ENCODE data around the gene CUX1.
"Not testable (repeated sequence)": the region's sequence is repeated elsewhere in the genome, so short reads cannot be mapped to it uniquely, and the experiment has no call there.

Gene CUX1

GRCh38 chr7:101985057-101985902 lies 167.9 kb downstream of the CUX1 start:
- no peak for DNase-seq (ENCODE audit: low read depth)

GRCh38 chr7:101985903-101986734 lies 168.7 kb downstream of the CUX1 start:
- no peak for DNase-seq (ENCODE audit: low read depth)

- no peak for DNase-seq (ENCODE audit: low read depth)
Observed at GRCh38 chr7:101987494-101987893, 170.1 kb downstream of the CUX1 start.

- not testable (repeated sequence) for DNase-seq (ENCODE audit: low read depth)
Observed at GRCh38 chr7:101988060-101988459, 170.6 kb downstream of the CUX1 start.

GRCh38 chr7:101988513-101988912 lies 171.1 kb downstream of the CUX1 start:
- no peak for DNase-seq (ENCODE audit: low read depth)

- DNase-seq (ENCODE audit: low read depth), result no peak
Observed at GRCh38 chr7:101989101-101989500, 171.7 kb downstream of the CUX1 start.

DNA sequence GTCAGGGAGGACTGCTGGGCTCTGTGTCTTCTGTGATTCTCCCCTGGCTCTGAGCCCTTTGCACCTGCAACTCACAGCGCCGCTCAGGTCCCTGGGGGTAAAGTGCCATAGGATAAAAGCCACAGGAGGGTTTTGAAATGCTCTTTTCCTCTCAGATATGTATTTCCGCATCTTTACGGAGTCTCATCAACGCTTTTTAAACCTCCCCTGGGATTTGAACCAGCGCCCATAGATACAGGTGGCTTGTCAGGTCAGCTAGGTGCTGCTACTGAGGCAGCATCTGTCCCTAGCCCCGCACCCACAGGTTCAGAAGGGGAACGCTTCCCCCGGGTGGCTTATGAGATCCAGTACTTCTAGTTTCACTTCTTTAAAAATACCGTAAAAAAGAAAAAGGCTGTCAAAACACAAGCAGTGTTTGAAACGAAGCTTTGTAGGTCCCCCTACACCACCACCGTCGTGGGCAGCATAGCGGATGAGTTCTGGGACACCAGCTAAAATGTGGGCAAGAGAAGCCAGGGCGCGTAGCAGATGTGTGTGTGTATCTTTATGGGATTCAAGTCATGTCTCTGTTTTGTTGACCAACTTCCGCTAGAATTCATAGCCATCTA lies 173.5 kb downstream of the CUX1 start:
- no peak for DNase-seq (ENCODE audit: low read depth)

DNA sequence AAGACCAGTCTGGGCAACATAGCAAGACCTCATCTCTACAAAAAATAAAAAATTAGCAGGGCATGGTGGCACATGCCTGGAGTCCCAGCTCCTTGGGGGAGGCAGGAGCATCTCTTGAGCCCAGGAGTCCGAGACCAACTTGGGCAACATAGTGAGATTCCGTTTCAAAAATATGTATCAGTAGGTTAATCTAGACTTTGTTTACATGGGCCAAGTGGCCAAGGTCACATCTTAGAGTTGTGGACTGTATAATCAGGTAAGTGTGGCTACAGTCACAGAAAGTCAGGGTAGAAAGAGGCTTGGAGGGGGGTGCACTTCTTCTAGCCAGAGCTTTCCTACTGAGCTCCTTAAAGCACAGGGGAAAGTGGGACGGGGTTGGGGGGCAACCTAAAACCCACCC lies 174.4 kb downstream of the CUX1 start:
- no peak for DNase-seq (ENCODE audit: low read depth)

DNA sequence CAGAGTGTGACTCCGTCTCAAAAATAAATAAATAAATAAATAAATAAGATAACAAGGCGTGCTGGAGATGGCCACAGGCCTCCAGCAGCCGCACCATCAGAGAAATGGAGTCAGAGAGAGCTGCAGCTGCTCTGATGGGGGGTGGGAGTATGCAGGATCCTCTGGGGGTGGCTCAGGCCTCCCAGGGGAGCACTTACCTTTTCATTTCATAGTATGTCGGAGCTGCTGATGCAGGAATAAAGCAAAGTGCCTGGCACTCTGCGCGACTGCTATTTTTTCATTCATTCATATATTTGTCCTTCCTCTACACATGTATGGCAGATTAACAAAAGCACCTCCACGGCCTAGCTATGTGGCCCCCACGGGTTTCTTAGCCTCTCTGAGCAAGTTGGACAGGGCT lies 175.9 kb downstream of the CUX1 start:
- DNase-seq (ENCODE audit: low read depth), result no peak

- DNase-seq (ENCODE audit: low read depth), result no peak
Observed at GRCh38 chr7:101995121-101995520, 177.7 kb downstream of the CUX1 start.

- DNase-seq (ENCODE audit: low read depth), result no peak
Observed at GRCh38 chr7:101996131-101996691, 178.8 kb downstream of the CUX1 start.

GRCh38 chr7:101996876-101997275 lies 179.4 kb downstream of the CUX1 start:
- no peak for DNase-seq (ENCODE audit: low read depth)

DNA sequence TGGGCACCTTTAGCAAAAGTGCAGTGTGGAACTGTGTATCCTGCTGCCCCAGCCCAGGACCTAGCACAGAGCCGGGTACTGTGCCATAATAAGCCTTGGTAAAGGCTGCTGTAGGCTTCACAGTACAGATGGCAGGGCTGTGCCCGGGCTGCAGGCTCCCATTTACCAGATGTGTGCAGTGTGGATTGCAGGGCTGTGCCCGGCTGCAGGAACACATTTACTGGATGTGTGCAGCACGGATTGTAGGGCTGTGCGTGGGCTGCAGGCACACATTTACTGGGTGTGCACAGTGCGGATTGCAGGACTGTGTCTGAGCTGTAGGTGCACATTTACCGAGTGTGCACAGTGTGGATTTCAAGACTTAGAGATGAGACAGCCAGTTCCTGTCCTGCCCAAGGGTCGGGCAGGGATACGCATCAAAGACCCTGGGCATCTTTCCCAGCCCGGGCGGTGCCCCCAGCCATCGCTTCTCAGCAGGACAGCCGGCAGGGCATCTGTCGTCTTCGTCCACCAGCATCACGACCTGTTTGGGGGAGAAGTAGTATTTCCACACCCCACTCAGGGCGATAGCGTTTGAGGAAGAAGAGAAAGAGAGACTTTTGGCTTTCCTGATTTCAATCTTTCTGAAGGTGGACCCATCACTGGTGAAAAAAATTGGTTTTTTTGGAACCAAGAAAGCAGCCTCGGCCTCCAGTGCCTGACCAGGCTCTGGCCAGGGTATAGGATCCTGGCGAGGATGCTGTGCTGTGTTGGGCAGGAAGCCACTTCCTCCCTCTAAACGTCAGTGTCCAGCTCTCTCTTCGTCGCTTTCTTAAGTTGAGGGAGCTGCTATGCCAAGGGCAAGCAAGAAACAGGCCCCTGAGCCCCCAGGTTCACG lies 180.8 kb downstream of the CUX1 start:
- no peak for DNase-seq (ENCODE audit: low read depth)

- DNase-seq (ENCODE audit: low read depth), result no peak
Observed at GRCh38 chr7:101998906-101999240, 181.4 kb downstream of the CUX1 start.

DNA sequence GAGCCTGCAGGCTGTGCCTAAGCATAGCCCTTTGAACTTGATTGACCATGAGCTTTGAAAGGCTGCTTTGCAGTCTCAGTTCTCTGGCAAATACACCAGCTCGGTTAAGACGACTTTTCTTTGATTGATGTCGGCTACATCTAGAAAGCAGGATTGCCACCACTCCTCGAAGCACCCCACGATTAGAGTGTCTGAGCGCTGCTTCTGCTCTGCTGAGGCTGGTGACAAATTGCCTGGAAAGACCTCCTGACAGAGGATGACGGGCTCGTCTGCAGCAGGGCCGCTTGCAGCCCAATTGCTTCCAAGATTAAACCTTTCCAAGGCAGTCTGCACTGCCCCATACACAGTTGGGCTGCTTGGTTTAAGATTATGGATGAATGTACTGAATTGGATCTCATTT lies 182.0 kb downstream of the CUX1 start:
- no peak for DNase-seq (ENCODE audit: low read depth)

- DNase-seq (ENCODE audit: low read depth), result no peak
Observed at GRCh38 chr7:102000123-102000522, 182.7 kb downstream of the CUX1 start.

DNA sequence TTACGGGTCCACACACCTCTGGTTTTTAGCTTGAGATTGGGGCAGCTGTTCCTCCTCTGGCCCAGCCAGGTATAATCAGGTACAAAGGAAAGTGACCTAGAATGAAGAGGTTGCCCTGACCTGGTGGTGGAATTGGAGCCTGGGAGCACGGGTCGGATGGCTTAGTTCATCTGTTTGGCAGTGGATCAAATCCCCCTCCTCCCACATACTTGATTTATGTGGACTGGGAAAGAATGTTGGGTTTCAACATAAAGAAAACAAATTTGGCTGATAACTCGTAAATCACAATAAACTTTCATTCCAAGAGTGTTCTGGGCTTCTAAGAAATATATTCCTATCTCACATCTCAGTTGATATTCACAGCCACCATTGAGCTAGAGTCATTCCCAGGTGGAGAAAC lies 186.8 kb downstream of the CUX1 start:
- no peak for DNase-seq (ENCODE audit: low read depth)

GRCh38 chr7:102004848-102005247 lies 187.4 kb downstream of the CUX1 start:
- DNase-seq (ENCODE audit: low read depth), result no peak

DNA sequence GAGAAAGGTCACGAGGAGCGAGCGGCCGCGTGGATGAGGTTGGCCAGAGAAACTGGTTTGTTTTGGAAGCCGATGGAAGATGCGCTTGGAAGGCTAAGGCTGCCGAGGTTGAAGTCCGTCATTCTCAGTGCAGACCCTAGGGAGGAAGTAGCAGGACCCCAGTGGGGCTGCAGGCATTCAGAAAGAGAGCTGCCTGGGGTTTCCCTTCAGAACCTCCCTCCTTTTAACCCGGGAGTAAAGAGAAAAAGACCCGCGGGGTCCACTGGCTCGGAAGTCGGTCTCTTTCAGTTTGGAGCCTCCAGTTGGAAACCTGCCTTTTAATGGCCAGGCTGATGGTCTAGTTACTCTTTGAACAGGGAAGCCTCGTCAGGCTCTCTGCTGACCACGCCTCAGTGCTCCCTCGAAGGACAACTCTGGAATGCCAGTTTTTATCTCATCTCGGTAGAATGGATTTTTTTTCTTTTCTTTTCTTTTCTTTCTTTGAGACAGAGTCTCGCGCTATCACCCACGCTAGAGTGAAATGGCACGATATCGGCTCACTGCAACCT lies 188.6 kb downstream of the CUX1 start:
- DNase-seq (ENCODE audit: low read depth), result no peak

- no peak for DNase-seq (ENCODE audit: low read depth)
Observed at GRCh38 chr7:102006695-102007094, 189.3 kb downstream of the CUX1 start.

- DNase-seq (ENCODE audit: low read depth), result no peak
Observed at GRCh38 chr7:102008535-102009262, 191.3 kb downstream of the CUX1 start.
